ENCODE measurements around the gene MSMO1. TPM values are rescaled to one million over a fixed set of nuclear protein-coding genes. Genes with fewer than 3 reads are reported as not detected.

The MSMO1 gene
- polyA plus RNA-seq, 1 donor from 2014 or later = 22.5 TPM

- peaks cover 0 to 1% (median 0%) of the 10 kb centered on the region in 3 donors for H3K4me1 Mint-ChIP-seq
- H3K9me3 Mint-ChIP-seq = peaks cover 0 to 2% (median 0%) of the 10 kb centered on the region in 3 donors
- no peaks in the 10 kb centered on the region for H3K36me3 Mint-ChIP-seq
- H3K4me3 Mint-ChIP-seq = no peak overlapping the region
- H3K27me3 Mint-ChIP-seq = peaks cover 11% of the 10 kb centered on the region
- H3K27ac Mint-ChIP-seq = no peak overlapping the region
Measured at GRCh38 chr4:165384186-165384585, 56.7 kb downstream of the MSMO1 start.

- H3K27ac Mint-ChIP-seq = no peak overlapping the region
- H3K4me1 Mint-ChIP-seq = peaks cover 0 to 1% (median 0%) of the 10 kb centered on the region in 3 donors
- no peaks in the 10 kb centered on the region for H3K36me3 Mint-ChIP-seq
- no peak overlapping the region for H3K4me3 Mint-ChIP-seq
- peaks cover 10% of the 10 kb centered on the region for H3K27me3 Mint-ChIP-seq
- H3K9me3 Mint-ChIP-seq = peaks cover 0 to 2% (median 0%) of the 10 kb centered on the region in 3 donors
Measured at GRCh38 chr4:165384598-165384997, 57.1 kb downstream of the MSMO1 start.

GRCh38 chr4:165385126-165385525 is 57.7 kb downstream of the MSMO1 start:
- H3K9me3 Mint-ChIP-seq = peaks cover 0 to 2% (median 0%) of the 10 kb centered on the region in 3 donors
- no peak overlapping the region for H3K4me3 Mint-ChIP-seq
- no peak overlapping the region for H3K27ac Mint-ChIP-seq
- peaks cover 8% of the 10 kb centered on the region for H3K27me3 Mint-ChIP-seq
- no peaks in the 10 kb centered on the region for H3K4me1 Mint-ChIP-seq
- H3K36me3 Mint-ChIP-seq = no peaks in the 10 kb centered on the region

GRCh38 chr4:165386328-165386727 is 58.9 kb downstream of the MSMO1 start:
- Mint-ChIP-seq H3K27me3 (peaks cover 3% of the 10 kb centered on the region), H3K27ac (no peak overlapping the region), H3K4me1 (no peaks in the 10 kb centered on the region), H3K9me3 (no peaks in the 10 kb centered on the region), H3K36me3 (no peaks in the 10 kb centered on the region), H3K4me3 (no peak overlapping the region)

GRCh38 chr4:165388756-165389155 is 61.3 kb downstream of the MSMO1 start:
- H3K4me3 Mint-ChIP-seq = no peak overlapping the region
- H3K27ac Mint-ChIP-seq = no peak overlapping the region
- H3K4me1 Mint-ChIP-seq = no peaks in the 10 kb centered on the region
- H3K36me3 Mint-ChIP-seq = no peaks in the 10 kb centered on the region
- no peaks in the 10 kb centered on the region for H3K9me3 Mint-ChIP-seq
- H3K27me3 Mint-ChIP-seq = peaks cover 3% of the 10 kb centered on the region

Other genes with a start within 250 kb of the MSMO1 start
- gene TMEM192, start 214.8 kb upstream of the MSMO1 start, polyA plus RNA-seq = 25.1 TPM
- gene KLHL2, start 120.1 kb upstream of the MSMO1 start, polyA plus RNA-seq = 4.0 TPM
- gene CPE, start 51.3 kb downstream of the MSMO1 start, polyA plus RNA-seq = not detected